ENCODE measurements around the gene GPATCH4. TPM values are rescaled to one million over a fixed set of nuclear protein-coding genes. Genes with fewer than 3 reads are reported as not detected.

Gene GPATCH4
- total RNA-seq, 1 experiment from 2014 or later = 71.7 TPM

DNA sequence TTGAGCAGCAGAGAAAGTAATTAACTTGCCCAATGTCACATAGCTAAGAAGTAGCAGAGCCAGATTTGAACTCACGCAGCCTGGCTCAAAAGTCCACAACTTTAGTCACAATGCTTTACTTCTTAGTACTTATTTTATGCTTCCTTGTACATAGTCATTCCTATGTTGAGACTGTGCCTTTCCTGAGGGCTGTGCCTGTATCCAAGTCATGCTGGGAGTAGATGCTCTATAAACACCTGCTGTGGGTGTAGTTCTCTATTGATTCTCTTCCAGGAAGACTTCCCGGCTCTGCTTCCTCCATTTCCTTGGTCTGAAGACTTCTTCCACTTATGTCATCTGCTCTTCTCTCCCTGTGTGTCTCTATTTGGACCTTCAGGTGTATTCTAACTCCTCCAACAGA is 45.6 kb downstream of the GPATCH4 start:
- Mint-ChIP-seq H3K4me1 (no peaks in the 10 kb centered on the region), H3K36me3 (ENCODE audit: insufficient read depth in 1 of 3, low read depth in 3 of 3) (peaks cover 14 to 59% (median 51%) of the 10 kb centered on the region in 3 experiments; a peak in 6 of 7 replicates)
- TF ChIP-seq, protein P1, sequence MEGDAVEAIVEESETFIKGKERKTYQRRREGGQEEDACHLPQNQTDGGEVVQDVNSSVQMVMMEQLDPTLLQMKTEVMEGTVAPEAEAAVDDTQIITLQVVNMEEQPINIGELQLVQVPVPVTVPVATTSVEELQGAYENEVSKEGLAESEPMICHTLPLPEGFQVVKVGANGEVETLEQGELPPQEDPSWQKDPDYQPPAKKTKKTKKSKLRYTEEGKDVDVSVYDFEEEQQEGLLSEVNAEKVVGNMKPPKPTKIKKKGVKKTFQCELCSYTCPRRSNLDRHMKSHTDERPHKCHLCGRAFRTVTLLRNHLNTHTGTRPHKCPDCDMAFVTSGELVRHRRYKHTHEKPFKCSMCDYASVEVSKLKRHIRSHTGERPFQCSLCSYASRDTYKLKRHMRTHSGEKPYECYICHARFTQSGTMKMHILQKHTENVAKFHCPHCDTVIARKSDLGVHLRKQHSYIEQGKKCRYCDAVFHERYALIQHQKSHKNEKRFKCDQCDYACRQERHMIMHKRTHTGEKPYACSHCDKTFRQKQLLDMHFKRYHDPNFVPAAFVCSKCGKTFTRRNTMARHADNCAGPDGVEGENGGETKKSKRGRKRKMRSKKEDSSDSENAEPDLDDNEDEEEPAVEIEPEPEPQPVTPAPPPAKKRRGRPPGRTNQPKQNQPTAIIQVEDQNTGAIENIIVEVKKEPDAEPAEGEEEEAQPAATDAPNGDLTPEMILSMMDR (conservative IDR thresholded peaks at IDR 0.05) = no peak

More for the DNA sequence above, 45.6 kb downstream of the GPATCH4 start:
- no peaks in the 10 kb centered on the region for H3K79me2 ChIP-seq (ENCODE audit: insufficient read depth, low read length)
- no peak overlapping the region for H3K18ac ChIP-seq (ENCODE audit: insufficient read length, low read depth, low read length)
- H4K20me1 ChIP-seq (ENCODE audit: control insufficient read depth, insufficient read depth, insufficient read length) = no peaks in the 10 kb centered on the region
- H3K9me3 ChIP-seq (ENCODE audit: control insufficient read depth, low read depth, low read length) = no peaks in the 10 kb centered on the region
- H3K9me3 Mint-ChIP-seq = no peaks in the 10 kb centered on the region
- no peak overlapping the region for H2AFZ ChIP-seq (ENCODE audit: low read length)
- no peak overlapping the region for H3T11ph ChIP-seq (ENCODE audit: low read length)
- H3K4me1 ChIP-seq (ENCODE audit: insufficient read depth, low read length) = no peaks in the 10 kb centered on the region
- no peak overlapping the region for H2BK20ac ChIP-seq (ENCODE audit: low read depth, low read length, poor library complexity, severe bottlenecking)
- H2BK12ac ChIP-seq (ENCODE audit: insufficient read length, low read depth, low read length) = no peak overlapping the region
- H3K4me2 ChIP-seq (ENCODE audit: insufficient read depth, insufficient read length, low read length) = no peak overlapping the region
- H3K23ac ChIP-seq (ENCODE audit: insufficient read length, low read depth, low read length) = no peak overlapping the region
- no peak overlapping the region for H4K5ac ChIP-seq (ENCODE audit: insufficient read length, low read depth, low read length)
- H2BK120ac ChIP-seq (ENCODE audit: low read depth, low read length, poor library complexity, severe bottlenecking) = no peak overlapping the region
- no peak overlapping the region for H3K4me3 Mint-ChIP-seq
- no peak overlapping the region for H2BK15ac ChIP-seq (ENCODE audit: low read depth, low read length)
- H3K14ac ChIP-seq (ENCODE audit: insufficient read depth, low read length) = no peak overlapping the region
- DNase-seq = no peak
- no peak overlapping the region for H3K4ac ChIP-seq (ENCODE audit: low read depth, low read length)
- H3K23me2 ChIP-seq (ENCODE audit: insufficient read length, low read depth, low read length, poor library complexity, severe bottlenecking) = no peaks in the 10 kb centered on the region
- H4K91ac ChIP-seq (ENCODE audit: insufficient read length, low read depth, low read length) = no peak overlapping the region
- H3K27ac Mint-ChIP-seq = no peak overlapping the region
- H3K9ac ChIP-seq (ENCODE audit: extremely low read depth, insufficient read length, low read length) = no peak overlapping the region
- no peaks in the 10 kb centered on the region for H3K27me3 ChIP-seq (ENCODE audit: insufficient read depth, low read length)
- no peaks in the 10 kb centered on the region for H3K79me1 ChIP-seq (ENCODE audit: insufficient read depth, low read depth, low read length, poor library complexity, severe bottlenecking)
- H2AK5ac ChIP-seq (ENCODE audit: insufficient read length, low read length) = no peak overlapping the region
- H3K56ac ChIP-seq (ENCODE audit: insufficient read length, low read depth, low read length) = no peak overlapping the region
- no peak overlapping the region for H4K8ac ChIP-seq (replicated peaks; ENCODE audit: insufficient read length, low read depth, low read length)
- no CpG with 5 or more reads among the region's 2 CpGs for WGBS (ENCODE audit: extremely low coverage, insufficient read length, low lambda C conversion rate)
- H3K27me3 Mint-ChIP-seq (ENCODE audit: low read depth) = no peaks in the 10 kb centered on the region
- H2BK5ac ChIP-seq (ENCODE audit: insufficient read length, low read length) = no peak overlapping the region
- no peak overlapping the region for H3K27ac ChIP-seq (ENCODE audit: insufficient read length, low read depth, low read length)
